Breast epithelium (tissue), 4 donors: ENCODE measurements around the gene USO1. TPM values are rescaled to one million over a fixed set of nuclear protein-coding genes. Genes with fewer than 3 reads are reported as not detected.

Source experiments
- DNase-seq, 2 donors: peaks; one replicate each; pipeline ENCODE4 v3.0.0-alpha.2; 2019; ENCODE audit warnings: low spot score in 2 of 2
- H3K27ac ChIP-seq, 2 donors: fragments of 200-600 bp; sonication (generic) in 1 of 2; one replicate each; pipeline ENCODE4 v1.5.1; 2016 to 2019; ENCODE audit warnings: mild to moderate bottlenecking in 1 of 2
- H3K27me3 ChIP-seq, 2 donors: fragments of 200-600 bp; sonication (generic) in 1 of 2; one replicate each; pipeline versions ENCODE4 v1.5.1 to v1.6.0; 2017 to 2019; ENCODE audit warnings: control low read depth in 1 of 2, mild to moderate bottlenecking in 1 of 2
- H3K36me3 ChIP-seq: fragments of 200-600 bp; one replicate; pipeline ENCODE4 v1.5.1; 2019
- H3K4me1 ChIP-seq, 2 donors: fragments of 200-600 bp; sonication (generic); one replicate each; pipeline ENCODE4 v1.5.1; 2016 to 2019; ENCODE audit warnings: control low read depth in 1 of 2
- H3K4me3 ChIP-seq, 3 donors: fragments of 200-600 bp; sonication (generic); 1 replicate in 2 of 3; 2 replicates in 1 of 3; pipeline ENCODE4 v1.5.1; 2016 to 2019; ENCODE audit warnings: mild to moderate bottlenecking in 3 of 3, moderate library complexity in 2 of 3
- H3K9me3 ChIP-seq, 2 donors: fragments of 200-600 bp; sonication (generic) in 1 of 2; one replicate each; pipeline ENCODE4 v1.5.1; 2016 to 2019; ENCODE audit warnings: control low read depth in 1 of 2
- CTCF ChIP-seq, 3 donors: fragments of 450-650 bp; IDR thresholded peaks; one replicate each; pipeline ENCODE4 v1.5.1; 2016 to 2017; ENCODE audit warnings: antibody characterized with exemption in 3 of 3, mild to moderate bottlenecking in 3 of 3, moderate library complexity in 3 of 3
- POLR2A ChIP-seq: fragments of 450-650 bp; IDR thresholded peaks from one replicate; pipeline ENCODE4 v1.6.1; 2016; ENCODE audit warnings: antibody characterized with exemption, mild to moderate bottlenecking, moderate library complexity
- POLR2AphosphoS5 ChIP-seq, 3 donors: sonication (generic); formaldehyde crosslinking; IDR thresholded peaks; one replicate each; pipeline ENCODE4 v1.6.1; 2017; ENCODE audit warnings: antibody characterized with exemption in 3 of 3
- intact Hi-C: fragments of 100-400 bp; cut with DNase I; formaldehyde crosslinking; loops from one replicate; pipeline ENCODE4 v1.15.1; 2023; ENCODE audit warnings: low total_unique reads
- total RNA-seq, 3 donors: library from RNA; depleted of rRNA; stranded (reverse); fragments of >200 nt; gene quantifications; one replicate each; pipeline ENCODE4 v1.1.0, GENCODE V29; 2016

The USO1 gene
- total RNA-seq, 3 donors from 2014 or later = 74.1 to 76.7 (median 74.1) TPM

- TF ChIP-seq POLR2A = no peak
- Histone ChIP-seq H3K36me3 (no peaks in the 10 kb centered on the region), H3K4me3 (no peak overlapping the region), H3K4me1 (no peaks in the 10 kb centered on the region), H3K27me3 (no peaks in the 10 kb centered on the region), H3K9me3 (no peaks in the 10 kb centered on the region), H3K27ac (no peak overlapping the region)
- DNase-seq = no peak
- intact Hi-C loops = no loop called here
Observed at GRCh38 chr4:75769036-75769435, 44.7 kb downstream of the USO1 start.

- Histone ChIP-seq H3K9me3 (no peaks in the 10 kb centered on the region), H3K4me3 (no peak overlapping the region), H3K27ac (no peak overlapping the region), H3K4me1 (no peaks in the 10 kb centered on the region), H3K36me3 (no peaks in the 10 kb centered on the region), H3K27me3 (no peaks in the 10 kb centered on the region)
- DNase-seq = no peak
- TF ChIP-seq CTCF (IDR thresholded peaks at IDR 0.05) (no peak), POLR2A (no peak), POLR2AphosphoS5 (IDR thresholded peaks at IDR 0.05) (no peak)
- intact Hi-C loops = no loop called here
Observed at GRCh38 chr4:75771607-75772006, 47.2 kb downstream of the USO1 start.

GRCh38 chr4:75777589-75777988, 53.2 kb downstream of the USO1 start:
- Histone ChIP-seq H3K9me3 (no peaks in the 10 kb centered on the region), H3K4me1 (no peaks in the 10 kb centered on the region), H3K27me3 (no peaks in the 10 kb centered on the region), H3K36me3 (no peaks in the 10 kb centered on the region), H3K4me3 (no peak overlapping the region), H3K27ac (no peak overlapping the region)
- TF ChIP-seq CTCF (IDR thresholded peaks at IDR 0.05) = no peak
- no peak for TF ChIP-seq POLR2A
- no peak for TF ChIP-seq POLR2AphosphoS5 (IDR thresholded peaks at IDR 0.05)
- intact Hi-C loops = no loop called here
- no peak for DNase-seq

- intact Hi-C loops = no loop called here
- TF ChIP-seq POLR2A (no peak), POLR2AphosphoS5 (IDR thresholded peaks at IDR 0.05) (no peak), CTCF (IDR thresholded peaks at IDR 0.05) (no peak)
- no peaks in the 10 kb centered on the region for H3K36me3 ChIP-seq
Observed at GRCh38 chr4:75779105-75779757, 54.9 kb downstream of the USO1 start.

GRCh38 chr4:75781305-75781704, 56.9 kb downstream of the USO1 start:
- no peak overlapping the region for H3K27ac ChIP-seq
- no peaks in the 10 kb centered on the region for H3K9me3 ChIP-seq
- TF ChIP-seq POLR2A (no peak), CTCF (IDR thresholded peaks at IDR 0.05) (no peak), POLR2AphosphoS5 (IDR thresholded peaks at IDR 0.05) (no peak)
- DNase-seq = no peak
- no peaks in the 10 kb centered on the region for H3K27me3 ChIP-seq
- no peaks in the 10 kb centered on the region for H3K36me3 ChIP-seq
- no peak overlapping the region for H3K4me3 ChIP-seq
- H3K4me1 ChIP-seq = no peaks in the 10 kb centered on the region
- intact Hi-C loops = no loop called here

More at GRCh38 chr4:75779105-75779757, 54.9 kb downstream of the USO1 start:
- DNase-seq = no peak
- no peak overlapping the region for H3K4me3 ChIP-seq
- H3K9me3 ChIP-seq = no peaks in the 10 kb centered on the region
- no peaks in the 10 kb centered on the region for H3K4me1 ChIP-seq
- H3K27ac ChIP-seq = no peak overlapping the region
- H3K27me3 ChIP-seq = no peaks in the 10 kb centered on the region

GRCh38 chr4:75786526-75786925, 62.1 kb downstream of the USO1 start:
- no peak for DNase-seq

More at GRCh38 chr4:75786526-75786925, 62.1 kb downstream of the USO1 start:
- Histone ChIP-seq H3K4me1 (no peaks in the 10 kb centered on the region), H3K27me3 (no peaks in the 10 kb centered on the region), H3K9me3 (no peaks in the 10 kb centered on the region), H3K27ac (no peak overlapping the region), H3K36me3 (no peaks in the 10 kb centered on the region), H3K4me3 (no peak overlapping the region)
- TF ChIP-seq CTCF (IDR thresholded peaks at IDR 0.05) (no peak), POLR2AphosphoS5 (IDR thresholded peaks at IDR 0.05) (no peak)
- intact Hi-C loops = no loop called here
